NCI-H1105 (cell line): ENCODE measurements around the gene AP3B1.
"Not testable (repeated sequence)": the region's sequence is repeated elsewhere in the genome, so short reads cannot be mapped to it uniquely, and the experiment has no call there.

Experiments
- DNase-seq: peaks from one replicate; lab custom pipeline; 2025; lab: John Stamatoyannopoulos, UW

AP3B1 gene

DNA sequence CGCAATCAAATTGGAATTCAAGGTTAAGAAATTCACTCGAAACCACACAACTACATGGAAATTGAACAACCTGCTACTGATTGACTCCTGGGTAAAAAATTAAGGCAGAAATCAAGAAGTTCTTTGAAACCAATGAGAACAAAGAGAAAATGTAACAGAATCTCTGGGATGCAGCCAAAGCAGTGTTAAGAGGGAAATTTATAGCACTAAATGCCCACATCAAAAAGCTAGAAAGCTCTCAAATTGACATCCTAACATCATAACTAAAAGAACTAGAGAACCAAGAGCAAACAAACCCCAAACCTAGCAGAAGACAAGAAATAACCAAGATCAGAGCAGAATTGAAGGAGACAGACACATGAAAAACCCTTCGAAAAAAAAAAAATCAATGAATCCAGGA is 226.9 kb downstream of the AP3B1 start:
- not testable (repeated sequence) for DNase-seq

DNA sequence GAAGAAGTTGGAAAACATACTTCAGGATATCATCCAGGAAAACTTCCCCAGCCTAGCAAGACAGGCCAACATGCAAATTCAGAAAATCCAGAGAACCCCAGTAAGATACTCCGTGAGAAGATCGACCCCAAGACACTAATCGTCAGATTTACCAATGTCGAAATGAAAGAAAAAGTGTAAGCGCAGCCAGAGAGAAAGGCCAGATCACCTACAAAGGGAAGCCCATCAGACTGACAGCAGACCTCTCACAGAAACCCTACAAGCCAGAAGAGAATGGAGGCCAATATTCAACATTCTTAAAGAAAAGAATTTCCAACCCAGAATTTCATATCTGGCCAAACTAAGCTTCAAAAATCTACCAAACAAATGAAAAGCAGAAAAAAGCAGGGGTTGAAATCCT is 227.8 kb downstream of the AP3B1 start:
- DNase-seq = not testable (repeated sequence)

DNA sequence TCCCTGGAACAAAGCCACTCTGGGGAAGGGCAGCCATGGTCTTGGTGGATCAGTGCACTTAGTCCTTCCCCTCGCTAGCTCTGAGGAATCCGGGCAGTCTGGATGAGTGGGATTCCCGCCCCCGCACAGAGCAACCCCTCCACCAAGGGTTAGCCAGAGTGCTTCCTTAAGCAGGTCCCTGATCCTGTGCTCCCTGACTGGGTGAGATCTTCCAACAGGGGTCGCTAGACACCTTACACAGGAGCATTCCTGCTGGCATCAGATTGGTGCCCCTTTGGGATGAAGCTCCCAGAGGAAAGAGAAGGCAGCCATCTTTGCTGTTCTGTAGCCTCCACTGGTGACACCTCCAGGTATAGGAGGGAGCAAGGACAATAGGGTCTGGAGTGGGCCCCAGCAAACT is 228.8 kb downstream of the AP3B1 start:
- DNase-seq = no peak

DNA sequence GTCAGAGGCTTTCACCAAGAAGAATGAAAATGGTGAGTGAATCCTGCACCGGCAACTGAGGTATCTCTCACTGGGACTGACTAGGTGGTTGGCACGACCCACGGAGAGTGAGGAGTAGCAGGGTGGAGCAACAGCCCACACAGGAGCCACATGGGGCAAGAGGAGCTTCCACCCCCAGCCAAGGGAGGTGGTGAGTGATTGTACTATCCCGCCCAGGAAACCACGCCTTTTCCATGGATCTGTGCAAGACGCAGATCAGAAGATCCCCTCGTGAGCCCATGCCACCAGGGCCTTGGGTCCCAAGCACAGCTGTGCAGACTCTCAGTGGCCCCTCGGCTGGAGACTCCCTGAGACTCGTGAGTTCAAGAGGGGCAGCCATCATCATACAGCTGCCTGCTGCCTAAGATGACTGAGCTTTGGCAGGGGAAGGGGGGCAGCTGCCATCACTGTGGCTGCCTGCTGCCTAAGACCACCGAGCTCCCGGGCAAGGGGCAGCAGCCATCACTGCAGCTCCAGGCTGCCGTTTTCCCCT is 229.5 kb downstream of the AP3B1 start:
- no peak for DNase-seq

DNA sequence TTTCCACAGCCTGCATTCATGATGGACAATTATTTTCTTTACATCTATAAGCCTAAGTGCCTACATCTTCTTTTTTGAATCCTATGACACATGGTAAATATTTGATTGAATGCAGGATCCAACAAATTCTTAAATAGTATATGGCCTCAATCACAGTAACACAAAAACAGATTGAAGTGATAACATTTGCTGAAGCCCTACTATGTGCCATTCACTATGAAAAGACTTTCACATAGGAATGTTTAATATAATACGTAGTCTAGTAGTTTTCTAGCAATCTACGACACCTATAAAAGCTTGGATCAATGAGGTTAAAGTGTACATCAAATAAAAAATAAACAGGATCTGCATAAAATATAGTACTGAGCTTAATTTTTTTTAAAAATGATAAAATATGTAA is 231.0 kb downstream of the AP3B1 start:
- DNase-seq = no peak

DNA sequence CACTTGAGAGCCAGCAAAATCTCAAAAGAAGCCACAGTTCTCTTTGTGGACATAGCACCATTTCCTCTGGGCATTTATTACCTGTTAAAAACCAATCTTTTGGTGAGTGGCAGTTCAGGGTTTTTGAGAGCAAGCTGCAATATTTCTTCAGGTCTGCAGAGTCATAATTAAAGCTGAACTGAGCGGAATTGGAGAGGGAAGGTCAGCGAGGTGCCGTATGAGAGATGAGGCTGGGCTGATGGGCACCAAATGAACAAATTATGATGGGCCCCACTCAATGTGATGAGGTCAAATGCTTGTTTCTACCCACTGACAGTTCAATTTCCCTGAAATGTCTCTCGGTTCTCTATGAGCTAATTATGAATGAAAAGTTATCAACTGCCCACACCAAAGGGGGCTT is 231.9 kb downstream of the AP3B1 start:
- no peak for DNase-seq

DNA sequence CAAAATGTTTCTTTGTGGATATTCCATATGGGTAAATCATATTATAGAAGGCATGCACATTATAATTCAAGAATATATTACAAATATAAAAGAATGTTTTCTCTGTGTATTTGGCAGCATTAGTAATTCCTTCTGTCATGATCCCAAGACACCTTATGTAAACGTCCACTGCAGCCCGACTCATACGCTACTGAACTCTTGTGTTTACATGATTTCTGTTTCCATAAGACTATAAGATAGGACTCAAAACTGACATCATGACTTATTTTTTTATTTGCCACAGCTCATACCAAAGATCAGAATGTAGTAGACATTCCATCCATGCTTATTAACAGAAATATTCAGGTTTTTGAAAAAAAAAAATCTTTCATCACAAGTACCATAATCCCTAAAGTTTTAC is 234.1 kb downstream of the AP3B1 start:
- DNase-seq = no peak

DNA sequence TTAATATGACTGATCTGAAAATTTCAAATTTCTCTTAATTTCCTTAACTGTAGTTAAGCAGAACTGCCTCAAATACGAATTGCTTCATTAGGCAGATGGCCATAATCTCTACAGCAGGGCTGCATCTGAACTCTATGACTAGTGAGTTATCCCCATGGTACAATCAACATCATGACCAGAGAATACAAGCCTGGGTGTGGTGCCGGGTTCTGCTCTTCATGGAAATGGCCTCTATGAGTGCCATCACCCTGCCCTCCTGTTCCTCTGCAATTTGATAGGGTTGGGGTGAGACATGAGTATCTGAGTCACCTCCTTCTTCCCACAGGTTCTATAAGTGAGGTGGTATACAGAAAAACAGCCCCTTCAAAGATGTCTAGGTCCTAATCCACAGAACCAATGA is 235.9 kb downstream of the AP3B1 start:
- no peak for DNase-seq

DNA sequence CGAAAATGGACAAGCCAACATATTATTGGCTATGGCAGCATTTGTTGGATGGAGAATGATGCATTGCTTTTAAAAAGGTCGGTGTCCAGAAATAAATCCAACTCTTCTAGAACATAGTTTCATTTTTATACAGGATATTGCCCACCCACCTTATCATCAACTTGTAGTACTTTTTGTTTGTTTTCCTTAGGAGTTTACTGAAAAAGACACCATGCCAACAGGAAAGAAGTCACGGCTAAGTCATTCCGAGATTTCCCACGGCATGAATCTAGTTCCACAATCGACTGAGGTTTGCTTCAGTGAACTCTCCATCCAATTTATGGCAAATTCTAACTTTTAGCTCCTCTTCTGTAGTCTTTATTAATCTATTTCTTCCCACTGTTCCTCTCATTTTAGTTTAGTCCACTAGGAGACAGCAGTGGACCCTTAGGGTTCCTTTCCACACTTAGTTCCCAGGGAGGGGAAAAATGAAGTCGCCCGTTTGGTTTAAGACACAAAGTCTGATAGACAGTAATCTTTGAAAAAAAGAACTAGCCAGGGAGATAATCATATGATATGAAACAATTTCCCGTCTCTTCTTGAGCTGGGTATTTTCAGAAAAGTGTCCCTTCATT is 237.5 kb downstream of the AP3B1 start:
- no peak for DNase-seq

DNA sequence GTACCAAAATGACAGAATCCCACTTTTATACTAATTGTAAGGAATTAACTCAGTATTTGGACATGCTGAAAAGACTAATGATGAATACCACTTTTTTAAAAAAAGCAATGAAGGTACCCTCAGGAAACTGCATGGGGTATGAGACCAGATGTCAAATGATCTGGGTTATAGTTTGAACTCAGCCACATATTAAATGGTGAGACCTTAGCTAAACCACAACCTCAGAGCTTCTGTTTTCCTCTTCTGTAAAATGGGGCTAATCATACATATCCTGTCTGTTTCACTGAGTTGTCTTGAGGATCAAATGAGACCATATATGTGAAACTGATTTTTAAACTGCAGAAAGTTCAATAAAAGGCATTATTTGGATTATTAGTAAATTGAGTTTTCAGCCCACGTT is 238.4 kb downstream of the AP3B1 start:
- DNase-seq = no peak

DNA sequence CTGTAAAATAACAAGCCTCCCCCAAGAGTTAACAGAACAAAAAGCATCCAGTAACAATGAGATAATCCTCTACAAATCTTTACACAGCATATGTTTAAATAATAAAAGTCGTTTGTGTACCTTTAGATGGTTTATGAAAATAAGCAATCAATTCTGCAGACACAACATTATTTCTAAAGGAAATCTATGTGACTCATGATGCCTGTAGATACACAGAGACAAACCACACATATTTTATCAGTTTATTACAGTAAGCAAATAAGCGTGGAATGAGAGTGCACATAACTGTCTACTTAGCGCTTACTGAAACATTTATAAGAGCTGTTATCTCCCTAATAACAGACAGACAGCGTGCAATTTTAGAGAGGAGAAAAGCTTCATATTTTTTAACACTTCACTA is 243.6 kb downstream of the AP3B1 start:
- no peak for DNase-seq

DNA sequence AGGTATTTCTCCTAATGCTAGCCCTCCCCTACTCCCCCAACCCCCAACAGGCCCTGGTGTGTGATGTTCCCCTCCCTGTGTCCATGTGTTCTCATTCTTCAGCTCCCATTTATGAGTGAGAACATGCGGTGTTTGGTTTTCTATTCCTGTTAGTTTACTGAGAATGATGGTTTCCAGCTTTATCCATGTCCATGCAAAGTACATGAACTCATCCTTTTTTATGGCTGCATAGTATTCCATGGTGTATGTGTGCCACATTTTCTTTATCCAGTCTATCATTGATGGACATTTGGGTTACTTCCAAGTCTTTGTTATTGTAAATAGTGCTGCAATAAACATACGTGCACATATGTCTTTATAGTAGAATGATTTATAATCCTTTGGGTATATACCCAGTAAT is 247.7 kb downstream of the AP3B1 start:
- DNase-seq = not testable (repeated sequence)

DNA sequence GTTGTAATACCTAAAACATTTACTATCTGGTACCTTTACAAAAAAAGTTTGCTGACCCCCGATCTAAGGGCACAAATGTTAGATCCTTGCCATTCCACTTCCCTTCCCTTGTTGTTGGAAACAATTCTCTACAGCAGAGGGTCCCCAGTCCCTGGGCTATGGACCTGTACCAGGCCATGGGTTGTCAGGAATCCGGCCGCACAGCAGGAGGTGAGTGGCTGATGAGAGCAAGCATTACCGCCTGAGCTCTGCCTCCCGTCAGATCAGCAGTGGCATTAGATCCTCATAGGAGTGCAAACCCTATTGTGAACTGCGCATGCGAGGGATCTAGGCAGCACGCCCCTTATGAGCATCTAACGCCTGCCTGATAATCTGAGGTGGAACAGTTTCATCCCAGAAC is 248.5 kb downstream of the AP3B1 start:
- no peak for DNase-seq

DNA sequence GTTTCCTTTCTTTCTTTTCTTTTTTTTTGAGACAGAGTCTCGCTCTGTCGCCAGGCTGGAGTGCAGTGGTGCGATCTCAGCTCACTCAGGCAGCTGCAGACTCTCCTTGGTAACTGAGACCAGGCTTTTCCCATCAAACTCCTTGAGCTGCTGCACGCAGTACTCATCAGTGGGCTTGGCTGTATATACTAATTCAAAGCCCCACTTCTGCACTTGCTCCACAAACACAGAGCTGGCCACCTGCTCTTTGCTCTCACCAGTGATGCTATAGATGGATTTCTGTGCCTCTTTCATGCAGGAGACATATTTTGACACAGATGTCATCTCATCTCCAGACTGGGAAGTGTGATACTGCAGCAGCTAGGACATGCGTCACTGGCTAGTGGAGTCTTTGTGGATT is 252.7 kb downstream of the AP3B1 start:
- no peak for DNase-seq

DNA sequence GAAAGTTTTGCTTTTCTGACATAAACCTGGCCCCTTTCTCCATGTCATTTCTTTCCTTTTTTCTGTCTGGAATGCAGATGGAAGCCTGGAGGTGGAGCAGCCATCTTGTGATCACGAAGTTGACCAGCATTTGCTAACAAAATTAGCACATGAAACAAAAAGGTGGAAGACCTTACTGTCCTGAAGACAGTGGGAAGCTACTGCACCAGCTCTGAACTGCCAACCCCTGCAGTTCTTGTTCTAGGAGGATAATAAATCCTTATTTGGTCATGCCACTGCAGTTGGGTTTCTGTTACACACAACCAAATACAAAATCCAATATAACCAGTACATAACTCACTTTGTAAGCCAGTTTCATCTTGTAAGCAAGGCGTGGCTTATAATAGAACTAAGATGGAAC is 269.0 kb downstream of the AP3B1 start:
- DNase-seq = no peak

DNA sequence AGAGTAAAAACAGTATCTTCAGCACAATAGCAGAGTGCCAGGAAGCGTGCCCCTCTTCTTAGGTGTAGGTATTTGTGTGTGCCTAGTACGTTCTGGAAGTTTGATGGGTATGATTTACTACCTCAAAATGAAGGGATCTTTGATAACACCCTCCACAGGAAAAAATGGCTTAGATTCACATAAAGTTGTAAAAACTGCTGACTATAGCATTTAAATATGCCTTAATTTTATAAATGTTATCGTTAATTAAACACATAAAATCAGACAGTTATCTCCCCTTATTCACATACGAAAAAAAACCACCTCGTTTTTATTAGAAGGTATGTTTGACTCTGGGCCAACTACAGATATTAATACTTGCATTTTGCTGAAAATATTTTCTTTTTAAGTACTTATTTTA is 274.8 kb downstream of the AP3B1 start:
- no peak for DNase-seq

DNA sequence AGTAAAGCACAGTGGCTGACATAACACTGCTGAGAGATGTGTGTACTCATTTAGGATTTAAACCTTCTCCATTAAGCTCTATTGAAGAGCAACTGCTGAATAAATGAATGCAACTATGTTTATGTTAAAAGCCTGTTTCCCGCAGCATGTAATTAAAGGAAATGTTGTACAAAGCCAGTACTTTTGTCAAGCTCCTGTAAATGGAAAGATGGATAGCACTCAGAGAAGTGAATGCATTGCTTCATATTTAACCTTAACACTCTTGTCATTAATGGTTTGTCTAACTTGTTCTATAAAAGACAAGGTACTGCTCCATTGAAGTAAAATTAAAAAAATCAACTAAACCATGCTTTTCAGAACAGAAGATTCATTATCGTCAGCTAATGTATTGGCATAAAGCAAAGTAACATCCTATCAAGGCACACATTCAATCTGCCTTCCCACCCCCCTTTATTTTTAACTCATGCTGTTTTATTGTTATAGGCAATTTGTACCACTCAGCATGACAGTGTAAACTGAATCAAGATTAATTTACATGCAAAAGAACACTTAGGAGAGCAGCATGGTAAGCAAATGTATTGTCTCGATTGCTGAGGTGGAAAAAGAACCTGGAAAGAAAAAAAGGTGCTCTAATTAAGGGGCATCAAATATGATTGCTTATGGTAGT is 277.5 kb downstream of the AP3B1 start:
- peak; percentile 73 for DNase-seq

DNA sequence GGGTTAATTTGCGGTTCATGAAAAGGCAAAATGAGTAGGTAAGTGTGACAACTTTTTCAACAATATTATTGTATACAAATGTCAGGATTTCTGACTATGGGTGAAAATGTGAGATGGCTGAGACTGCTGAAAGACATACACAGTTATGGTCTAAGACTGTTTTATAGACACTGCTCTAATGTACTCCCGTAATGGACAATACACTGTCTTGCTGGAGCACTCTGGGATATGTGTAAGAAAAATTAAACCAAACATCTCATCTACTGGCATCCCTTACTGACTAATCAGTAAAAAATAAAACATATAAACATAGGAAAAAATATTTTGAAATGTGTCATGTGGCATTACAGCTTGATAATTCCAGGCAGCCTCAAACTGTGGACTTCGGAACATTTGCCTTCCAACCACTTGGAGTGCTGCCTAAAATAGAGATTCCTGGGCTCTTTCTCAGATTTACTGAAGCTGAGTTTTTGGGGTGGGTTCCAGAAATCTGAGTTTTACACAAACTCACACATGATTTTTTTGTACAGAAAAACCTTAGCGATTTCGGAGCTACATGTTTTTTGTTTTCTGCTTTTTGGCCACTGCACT is 284.5 kb downstream of the AP3B1 start:
- DNase-seq = no peak

DNA sequence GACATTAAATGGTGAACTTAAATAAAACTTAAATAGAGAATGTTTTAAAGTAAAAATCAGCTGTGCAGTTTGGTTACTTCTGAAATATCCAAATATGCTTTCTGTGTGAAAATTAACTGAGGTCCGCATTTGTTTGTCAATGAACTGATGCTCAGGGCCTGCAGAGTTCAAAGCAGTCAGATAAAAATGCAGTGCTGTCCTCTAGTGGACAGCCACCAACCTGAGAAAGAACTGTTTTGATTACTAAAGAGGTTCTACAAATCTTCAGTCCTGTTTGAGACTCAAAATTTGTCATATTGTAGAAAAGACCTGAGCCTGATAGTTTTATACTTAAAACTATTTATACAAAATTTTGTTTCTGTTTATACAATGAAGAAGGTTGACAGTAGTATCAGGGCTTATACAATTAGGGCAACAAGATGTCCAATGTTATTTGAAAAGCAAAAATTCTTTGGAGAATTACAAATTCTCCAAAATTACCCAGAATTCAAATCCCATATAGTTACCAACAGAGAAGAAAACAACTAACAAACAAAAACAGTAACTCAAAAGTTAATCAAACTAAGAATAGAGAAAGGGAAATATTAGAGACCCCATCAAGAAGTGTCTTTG is 286.0 kb downstream of the AP3B1 start:
- DNase-seq = peak; percentile 23

DNA sequence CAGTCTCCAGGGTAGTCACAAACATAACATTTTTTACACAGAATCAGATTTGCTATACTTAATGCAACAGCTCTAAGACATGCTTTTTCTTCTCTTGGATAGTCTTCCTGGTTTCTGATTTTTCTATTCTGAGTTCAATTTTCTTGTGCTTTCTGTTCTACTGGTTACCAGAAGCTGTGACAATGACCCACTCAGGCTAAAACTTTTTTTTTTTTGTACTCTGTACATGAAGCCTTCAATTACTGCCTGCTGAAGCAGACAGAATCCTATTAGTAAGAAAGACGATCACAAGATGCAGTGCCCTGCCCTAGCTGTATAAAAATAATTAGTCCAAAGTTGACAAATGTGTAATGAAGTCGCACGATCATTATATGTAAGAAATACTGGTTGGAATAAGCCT is 287.3 kb downstream of the AP3B1 start:
- no peak for DNase-seq

DNA sequence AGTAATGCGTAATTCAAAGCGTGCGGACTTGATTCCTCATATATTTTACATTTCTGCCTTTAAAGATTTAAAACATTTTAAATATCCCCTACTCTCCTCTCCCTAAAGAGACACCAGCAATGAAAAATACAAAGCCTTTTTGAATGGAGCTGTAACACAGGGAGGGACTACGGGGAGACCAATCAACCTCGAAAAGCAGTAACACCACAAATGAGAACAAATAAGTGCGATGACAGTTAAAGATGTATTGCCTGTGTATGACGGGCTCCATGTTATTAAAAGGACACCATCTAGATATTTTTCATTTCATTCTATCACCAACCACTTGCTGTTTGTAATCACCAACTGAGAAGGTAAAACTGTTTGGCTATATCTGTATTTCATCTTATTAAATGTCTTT is 288.0 kb downstream of the AP3B1 start:
- DNase-seq = no peak

DNA sequence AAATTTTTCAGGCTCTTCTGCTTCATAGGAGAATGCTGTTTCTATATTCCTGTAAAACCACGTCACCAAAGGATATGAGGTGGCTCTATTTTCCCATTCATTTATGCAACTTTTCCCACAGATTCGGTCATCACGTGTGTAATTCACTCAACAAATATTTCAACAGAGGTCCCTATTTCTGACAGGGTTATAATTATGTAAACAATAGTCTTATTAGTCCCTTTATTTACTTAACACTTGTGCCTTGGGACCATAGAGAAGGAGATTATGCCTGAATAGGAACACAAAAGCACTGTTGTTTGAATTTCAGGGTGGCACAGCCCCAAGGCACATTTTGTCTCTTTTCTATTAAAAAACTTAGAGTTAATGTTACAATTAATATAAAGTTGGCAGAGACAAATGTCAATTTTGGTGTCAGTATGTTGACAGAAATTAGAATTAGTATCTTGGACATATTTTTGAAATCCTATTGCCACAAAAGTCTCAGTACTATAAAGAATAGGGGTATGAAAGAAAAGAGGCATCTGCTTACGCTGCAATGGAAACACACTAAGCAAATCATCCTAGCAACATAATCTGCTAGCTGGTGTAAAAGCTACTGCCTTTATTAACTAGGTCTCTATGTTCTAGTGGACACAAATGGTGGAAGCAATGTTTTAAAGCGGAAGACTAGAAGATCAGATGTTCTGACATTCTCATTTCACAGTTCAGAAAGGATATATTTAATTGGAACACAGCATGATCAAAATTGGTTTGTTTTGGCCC is 289.3 kb downstream of the AP3B1 start:
- DNase-seq = peak; percentile 50
